ENCODE results near the gene CRYGA.
"Not testable (repeated sequence)": the region's sequence is repeated elsewhere in the genome, so short reads cannot be mapped to it uniquely, and the experiment has no call there.

Gene CRYGA

GRCh38 chr2:208164951-208165755 lies 1.8 kb upstream of the CRYGA start:
- DNase-seq (ENCODE audit: low read depth) = no peak

DNA sequence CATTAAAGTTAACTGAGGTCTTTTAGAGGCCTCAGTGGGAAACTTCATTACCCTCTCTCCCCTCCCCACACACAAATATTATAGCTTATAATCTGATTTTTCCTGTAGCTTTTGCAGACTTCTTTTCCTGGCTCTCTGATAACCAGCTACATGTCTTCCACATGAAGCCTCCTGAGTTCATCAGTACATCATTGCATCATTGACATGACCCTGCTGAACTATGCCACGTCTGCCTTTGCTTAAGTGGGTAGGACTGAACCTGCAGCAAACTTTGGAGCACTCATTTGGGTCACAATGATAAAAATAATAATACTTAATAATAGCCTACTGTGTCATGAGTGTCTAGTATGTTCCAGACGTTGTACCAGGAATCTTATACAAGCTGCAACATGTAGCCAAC lies 7.0 kb downstream of the CRYGA start:
- DNase-seq (ENCODE audit: low read depth) = no peak

DNA sequence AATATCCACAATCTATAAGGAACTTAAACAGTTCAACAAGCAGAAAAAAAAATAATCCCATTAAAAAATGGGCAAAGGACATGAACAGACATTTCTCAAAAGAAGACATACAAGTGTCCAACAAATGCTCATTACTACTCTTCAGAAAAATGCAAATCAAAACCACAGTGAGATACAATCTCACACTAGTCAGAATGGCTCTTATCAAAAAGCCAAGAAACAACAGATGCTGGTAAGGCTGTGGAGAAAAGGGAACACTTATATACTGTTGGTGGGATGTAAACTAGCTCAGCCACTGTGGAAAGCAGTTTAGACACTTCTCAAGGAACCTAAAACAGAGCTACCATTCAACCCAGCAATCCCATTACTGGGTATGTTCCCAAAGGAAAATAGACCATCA lies 10.2 kb downstream of the CRYGA start:
- DNase-seq (ENCODE audit: low read depth) = no peak

GRCh38 chr2:208150956-208151355 lies 12.4 kb downstream of the CRYGA start:
- DNase-seq (ENCODE audit: low read depth) = no peak

DNA sequence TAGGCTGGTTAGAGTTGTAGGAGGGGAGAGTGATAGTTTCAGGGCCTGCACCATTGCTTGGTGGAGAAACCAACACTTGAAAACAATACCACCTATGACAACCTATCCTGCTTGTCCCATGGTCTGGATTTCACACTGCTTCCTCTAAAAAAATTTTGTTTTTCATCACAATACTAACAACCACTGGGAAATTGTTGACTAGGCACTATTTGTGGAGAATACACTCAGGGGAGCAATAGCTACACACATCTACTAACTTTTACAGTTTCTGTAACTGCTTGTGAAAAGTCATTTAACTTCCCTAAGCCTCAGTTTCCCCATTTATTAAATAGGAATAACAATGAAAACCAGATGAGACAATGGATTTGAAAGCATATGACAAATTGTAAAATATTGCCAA lies 13.3 kb downstream of the CRYGA start:
- DNase-seq (ENCODE audit: low read depth) = no peak

DNA sequence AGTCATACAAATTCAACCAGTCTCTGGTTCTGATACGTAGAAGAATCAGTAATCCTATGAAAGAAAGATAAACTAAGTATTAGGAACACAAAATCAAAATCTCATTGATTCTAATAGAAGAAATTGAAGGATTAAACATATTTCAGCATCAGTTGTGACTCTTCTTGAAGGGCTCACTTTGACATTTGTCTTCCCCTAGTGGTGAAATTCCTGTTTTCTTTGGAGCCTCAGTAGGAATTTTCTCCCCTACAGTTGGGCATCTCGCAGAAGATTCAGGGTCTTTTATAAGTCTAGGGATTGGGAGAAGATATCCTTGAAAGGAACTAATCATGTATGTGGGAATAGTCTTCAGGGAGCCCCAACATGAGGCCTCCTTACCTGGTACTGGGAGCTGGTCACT lies 14.6 kb downstream of the CRYGA start:
- no peak for DNase-seq (ENCODE audit: low read depth)

- DNase-seq (ENCODE audit: low read depth) = no peak
Observed at GRCh38 chr2:208147759-208148158, 15.6 kb downstream of the CRYGA start.

DNA sequence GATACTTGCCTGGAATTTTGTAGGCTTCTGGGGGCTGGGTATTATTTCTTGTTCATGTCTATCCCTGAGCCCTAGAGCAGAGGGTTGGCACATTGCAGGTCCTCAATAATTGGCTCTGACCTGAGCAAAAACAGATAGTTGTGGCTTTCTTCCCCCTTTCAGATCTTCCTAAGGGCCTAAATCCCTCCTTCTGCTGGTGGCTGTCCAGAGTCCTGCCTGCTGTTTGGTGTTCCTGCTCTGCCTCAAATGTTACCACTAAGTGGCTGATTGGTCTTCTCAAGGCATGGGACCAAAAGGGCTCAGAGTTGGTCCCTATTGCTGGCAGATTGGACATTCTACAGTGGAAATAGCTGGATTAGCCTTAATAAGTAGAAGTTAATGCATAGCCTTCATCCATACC lies 16.4 kb downstream of the CRYGA start:
- DNase-seq (ENCODE audit: low read depth) = no peak

GRCh38 chr2:208146006-208146405 lies 17.4 kb downstream of the CRYGA start, which contains the start of gene CRYGB:
TSS of gene CRYGB (minus strand) at chr2:208146158. CDS start at chr2:208146120, 38 bp downstream.
- DNase-seq (ENCODE audit: low read depth) = no peak

DNA sequence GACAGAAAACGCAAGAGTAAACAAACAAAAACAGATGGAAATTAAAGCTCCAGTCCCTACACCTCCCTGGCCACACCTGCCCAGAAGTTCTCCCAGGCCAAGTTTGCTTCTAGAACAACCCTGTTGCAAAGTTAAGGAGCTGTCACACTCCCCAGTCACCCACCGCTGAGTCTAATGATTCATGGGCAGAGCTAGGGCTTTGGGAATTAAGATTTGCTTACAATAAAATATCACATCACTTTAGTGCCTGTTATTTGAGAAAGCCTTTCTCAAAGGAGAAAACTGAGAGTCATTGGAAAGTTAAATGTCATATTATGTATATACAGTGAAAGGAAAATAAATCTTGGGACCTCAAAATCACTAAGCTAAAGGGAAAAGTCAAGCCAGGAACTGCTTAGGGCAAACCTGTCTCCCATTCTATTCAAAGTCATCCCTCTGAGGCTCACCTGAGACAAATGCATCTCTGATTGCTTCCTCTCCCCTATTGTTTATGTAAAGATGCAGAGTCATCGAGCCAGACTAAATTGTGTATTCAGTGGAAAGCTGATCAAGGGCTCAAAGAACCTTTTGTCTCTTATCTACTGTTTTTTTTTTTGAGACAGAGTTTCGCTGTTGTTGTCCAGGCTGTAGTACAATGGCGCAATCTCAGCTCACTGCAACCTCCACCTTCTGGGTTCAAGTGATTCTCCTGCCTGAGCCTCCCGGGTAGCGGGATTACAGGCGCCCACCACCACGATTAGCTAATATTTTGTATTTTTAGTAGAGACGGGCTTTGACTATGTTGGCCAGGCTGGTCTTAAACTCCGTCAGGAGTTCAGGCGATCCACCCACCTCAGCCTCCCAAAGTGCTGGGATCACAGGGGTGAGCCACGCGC lies 20.2 kb downstream of the CRYGA start:
- no peak for DNase-seq (ENCODE audit: low read depth)

- DNase-seq (ENCODE audit: low read depth) = no peak
Observed at GRCh38 chr2:208142240-208142924, 21.0 kb downstream of the CRYGA start.

- DNase-seq (ENCODE audit: low read depth) = no peak
Observed at GRCh38 chr2:208139447-208139846, 23.9 kb downstream of the CRYGA start.

GRCh38 chr2:208138334-208138733 lies 25.1 kb downstream of the CRYGA start:
- not testable (repeated sequence) for DNase-seq (ENCODE audit: low read depth)

DNA sequence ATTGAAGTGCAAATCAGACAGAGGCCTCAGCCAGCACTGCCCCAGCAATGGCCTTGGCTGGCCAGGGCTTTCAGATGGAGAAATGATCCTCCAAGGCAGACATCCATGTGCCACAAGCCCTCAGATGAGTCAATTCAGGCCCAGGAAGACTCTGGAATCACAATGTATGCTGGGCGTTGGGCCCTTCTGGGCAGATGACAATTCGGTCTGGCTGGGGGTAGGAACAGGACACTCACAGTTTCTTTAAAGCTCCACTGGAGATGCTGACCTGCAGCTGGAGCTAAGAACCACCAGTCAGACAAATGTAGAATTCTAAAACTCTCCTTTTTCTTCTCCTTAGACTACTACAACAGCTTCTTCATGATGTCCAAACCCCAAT lies 26.7 kb downstream of the CRYGA start:
- no peak for DNase-seq (ENCODE audit: low read depth)

- DNase-seq (ENCODE audit: low read depth) = no peak
Observed at GRCh38 chr2:208135794-208136715, 27.3 kb downstream of the CRYGA start.

- DNase-seq (ENCODE audit: low read depth) = no peak
Observed at GRCh38 chr2:208134928-208135586, 28.3 kb downstream of the CRYGA start.

DNA sequence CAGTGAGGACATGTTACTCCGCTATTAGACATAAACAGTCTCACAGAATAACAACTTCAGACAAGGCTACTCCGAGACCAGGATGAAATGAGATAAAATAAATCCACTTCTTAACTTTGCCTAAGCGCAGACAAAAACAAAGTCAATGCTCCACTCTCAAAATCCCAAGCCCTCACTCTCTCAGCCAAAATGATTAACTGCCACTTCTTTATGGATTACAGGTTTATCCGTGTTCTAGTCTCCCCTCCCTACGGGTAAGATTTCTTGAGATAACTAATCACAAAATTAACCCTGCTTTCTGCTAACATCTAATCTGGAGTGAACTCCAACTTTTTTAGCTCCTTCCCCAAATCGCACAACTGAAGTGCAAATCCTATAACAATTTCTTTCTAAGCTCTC lies 32.7 kb downstream of the CRYGA start:
- no peak for DNase-seq (ENCODE audit: low read depth)

GRCh38 chr2:208129744-208130711 lies 33.4 kb downstream of the CRYGA start, which contains the start of gene CRYGC:
TSS of gene CRYGC (minus strand) at chr2:208129828. CDS start at chr2:208129792, 36 bp downstream.
- DNase-seq (ENCODE audit: low read depth) = no peak

GRCh38 chr2:208128136-208128535 lies 35.3 kb downstream of the CRYGA start:
- no peak for DNase-seq (ENCODE audit: low read depth)

- no peak for DNase-seq (ENCODE audit: low read depth)
Observed at GRCh38 chr2:208127090-208127489, 36.3 kb downstream of the CRYGA start.
